ENCODE results near the gene DMWD. TPM values are rescaled to one million over a fixed set of nuclear protein-coding genes. Genes with fewer than 3 reads are reported as not detected.

DMWD gene
- total RNA-seq, 1 experiment from 2014 or later: 76.9 TPM

DNA sequence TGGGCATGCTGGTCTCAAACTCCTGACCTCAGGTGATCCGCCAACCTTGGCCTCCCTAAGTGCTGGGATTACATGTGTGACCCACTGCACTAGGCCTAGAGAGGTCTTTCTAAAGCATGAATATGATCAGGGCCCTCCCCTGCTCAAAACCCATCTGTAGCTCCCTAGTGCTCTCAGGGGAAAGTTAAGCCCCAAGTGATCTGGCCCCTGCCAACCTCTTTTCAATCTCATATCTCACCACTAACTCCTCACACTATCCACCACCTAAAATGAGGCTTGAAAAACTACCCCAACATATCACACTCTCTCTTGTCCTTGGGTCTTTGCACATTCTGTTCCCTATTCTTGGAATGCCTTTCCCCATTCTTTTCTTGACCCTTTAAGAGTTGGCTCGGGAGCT lies 2.0 kb upstream of the DMWD start:
- H3K36me3 Mint-ChIP-seq (ENCODE audit: insufficient read depth, unreplicated experiment): peaks cover 39% of the 10 kb centered on the region

GRCh38 chr19:45793876-45794275 lies 1.2 kb upstream of the DMWD start:
- H3K27ac Mint-ChIP-seq (ENCODE audit: unreplicated experiment): peak overlapping the region; percentile 83
- H3K4me1 Mint-ChIP-seq (ENCODE audit: low read depth, unreplicated experiment): peaks cover 35% of the 10 kb centered on the region
- CTCF ChIA-PET: interaction anchor here (1.5 kb wide), 1 partner anchor 24 kb away, joined by 7 read pairs; the partner anchor contains the start of gene SIX5
- BruUV-seq (replicated peaks): no TSS peak
- peaks cover 26% of the 10 kb centered on the region for H3K27me3 Mint-ChIP-seq (ENCODE audit: unreplicated experiment)
- intact Hi-C loops (cut with micrococcal nuclease; ENCODE audit: unreplicated experiment): no loop called here
- no peak for DNase-seq
- TF ChIP-seq CTCF (IDR thresholded peaks at IDR 0.05; ENCODE audit: unreplicated experiment): no peak
- H3K36me3 Mint-ChIP-seq (ENCODE audit: insufficient read depth, unreplicated experiment): peaks cover 45% of the 10 kb centered on the region
- no peaks in the 10 kb centered on the region for H3K9me3 Mint-ChIP-seq (ENCODE audit: low read depth, unreplicated experiment)
- H3K4me3 Mint-ChIP-seq (ENCODE audit: low read depth, unreplicated experiment): peak overlapping the region; percentile 93

More for the DNA sequence above, 2.0 kb upstream of the DMWD start:
- DNase-seq: no peak
- H3K4me3 Mint-ChIP-seq (ENCODE audit: low read depth, unreplicated experiment): no peak overlapping the region
- no TSS peak for BruUV-seq (replicated peaks)
- CTCF ChIA-PET: interaction anchor here (0.6 to 1.5 kb wide), 2 partner anchors 12 to 25 kb away, joined by 7 read pairs; partner anchors contain the start of genes DMPK and SIX5
- intact Hi-C loops (cut with micrococcal nuclease; ENCODE audit: unreplicated experiment): no loop called here
- peaks cover 26% of the 10 kb centered on the region for H3K27me3 Mint-ChIP-seq (ENCODE audit: unreplicated experiment)
- peak overlapping the region; percentile 7 for H3K27ac Mint-ChIP-seq (ENCODE audit: unreplicated experiment)
- no peaks in the 10 kb centered on the region for H3K9me3 Mint-ChIP-seq (ENCODE audit: low read depth, unreplicated experiment)
- TF ChIP-seq CTCF (IDR thresholded peaks at IDR 0.05; ENCODE audit: unreplicated experiment): no peak
- H3K4me1 Mint-ChIP-seq (ENCODE audit: low read depth, unreplicated experiment): peaks cover 41% of the 10 kb centered on the region

- Mint-ChIP-seq H3K36me3 (ENCODE audit: insufficient read depth, unreplicated experiment) (peaks cover 46% of the 10 kb centered on the region), H3K4me3 (ENCODE audit: low read depth, unreplicated experiment) (peak overlapping the region; percentile 93), H3K4me1 (ENCODE audit: low read depth, unreplicated experiment) (peaks cover 33% of the 10 kb centered on the region), H3K27ac (ENCODE audit: unreplicated experiment) (peak overlapping the region; percentile 83), H3K27me3 (ENCODE audit: unreplicated experiment) (peaks cover 26% of the 10 kb centered on the region), H3K9me3 (ENCODE audit: low read depth, unreplicated experiment) (no peaks in the 10 kb centered on the region)
- DNase-seq: no peak
- intact Hi-C loops (cut with micrococcal nuclease; ENCODE audit: unreplicated experiment): no loop called here
- CTCF ChIA-PET: interaction anchor here (0.6 to 1.8 kb wide), 7 partner anchors 12 to 149 kb away, joined by 3 to 16 read pairs (median 4); partner anchors contain the start of gene SIX5
- BruUV-seq (replicated peaks): no TSS peak
- no peak for TF ChIP-seq CTCF (IDR thresholded peaks at IDR 0.05; ENCODE audit: unreplicated experiment)
These were observed 526 bp upstream of the DMWD start for GRCh38 chr19:45793178-45793564.

DNA sequence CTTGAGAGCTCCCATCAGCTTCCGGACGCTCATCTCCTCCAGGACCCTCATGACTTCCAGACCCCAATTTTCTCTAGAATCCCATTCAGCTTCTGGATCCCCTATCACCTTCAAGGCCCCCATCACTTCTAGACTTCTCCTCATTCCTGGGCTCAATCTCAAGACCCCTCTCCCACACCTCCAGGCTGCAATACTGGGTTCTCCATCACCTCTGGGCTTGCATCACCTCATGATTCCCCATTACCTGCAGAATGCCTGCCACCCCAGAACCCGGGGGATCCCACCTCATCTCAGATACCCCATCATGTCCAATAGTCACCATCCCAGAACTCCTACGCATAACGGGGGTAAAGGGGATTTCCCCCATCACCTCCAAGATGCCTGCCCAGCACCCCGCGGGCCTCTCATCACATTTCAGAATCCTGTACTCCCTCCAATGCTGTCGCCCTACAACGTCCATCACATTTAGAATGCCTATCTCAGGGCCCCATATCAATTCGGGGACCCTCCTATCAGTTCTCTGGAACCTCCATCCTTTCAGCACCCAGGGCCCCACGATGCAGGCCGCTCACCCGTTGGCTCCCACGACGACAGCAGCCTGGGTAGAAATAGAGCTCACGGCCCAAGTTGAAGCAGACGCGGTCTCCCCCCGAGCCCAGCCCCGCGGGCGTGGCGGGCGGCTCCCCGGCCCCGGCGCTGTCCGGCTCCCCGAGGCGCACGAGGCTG lies 738 bp downstream of the DMWD start:
- intact Hi-C loops (cut with micrococcal nuclease; ENCODE audit: unreplicated experiment): no loop called here
- CTCF ChIA-PET: interaction anchor here (1.8 kb wide), 1 partner anchor 22 kb away, joined by 16 read pairs; the partner anchor contains the start of gene SIX5
- peaks cover 26% of the 10 kb centered on the region for H3K27me3 Mint-ChIP-seq (ENCODE audit: unreplicated experiment)
- H3K9me3 Mint-ChIP-seq (ENCODE audit: low read depth, unreplicated experiment): no peaks in the 10 kb centered on the region
- H3K4me1 Mint-ChIP-seq (ENCODE audit: low read depth, unreplicated experiment): peaks cover 33% of the 10 kb centered on the region
- no peak for TF ChIP-seq CTCF (IDR thresholded peaks at IDR 0.05; ENCODE audit: unreplicated experiment)
- DNase-seq: no peak
- H3K36me3 Mint-ChIP-seq (ENCODE audit: insufficient read depth, unreplicated experiment): peaks cover 53% of the 10 kb centered on the region
- peak overlapping the region; percentile 57 for H3K27ac Mint-ChIP-seq (ENCODE audit: unreplicated experiment)
- peak overlapping the region; percentile 93 for H3K4me3 Mint-ChIP-seq (ENCODE audit: low read depth, unreplicated experiment)
- TSS peak; percentile 20 for BruUV-seq (replicated peaks)

Data from Calu3 (cell line).